Measurements from ENCODE around the gene MFN1.
A peak's percentile ranks its signal among the peaks of the same experiment; 100 is the strongest.

The MFN1 gene

GRCh38 chr3:179332240-179332639 lies 15.3 kb upstream of the MFN1 start:
- Histone ChIP-seq H3K27ac (ENCODE audit: extremely low read depth, low read depth, low read length) (no peak overlapping the region), H3K36me3 (ENCODE audit: control insufficient read depth in 2 of 2, insufficient read depth in 1 of 2, low read length in 2 of 2) (peaks cover 43 to 93% of the 10 kb centered on the region in 2 experiments), H3K4me1 (ENCODE audit: control insufficient read depth, insufficient read depth, low read length) (no peaks in the 10 kb centered on the region), H3K9me3 (ENCODE audit: control insufficient read depth, insufficient read depth, low read depth, low read length) (no peaks in the 10 kb centered on the region), H3K4me3 (ENCODE audit: low read depth, low read length) (no peak overlapping the region)
- ChIA-PET POLR2A (no interaction called here), CTCF (no interaction called here)
- TF ChIP-seq ZNF121 (tag by site-specific recombination; IDR thresholded peaks at IDR 0.05) = peak; percentile 61; the same call in 1 of the 2 replicates
- no peak for TF ChIP-seq ZNF791 (tag by site-specific recombination; IDR thresholded peaks at IDR 0.05)

- ChIA-PET POLR2A (no interaction called here), CTCF (no interaction called here)
- Histone ChIP-seq H3K4me1 (ENCODE audit: control insufficient read depth, insufficient read depth, low read length) (no peaks in the 10 kb centered on the region), H3K36me3 (ENCODE audit: control insufficient read depth in 2 of 2, insufficient read depth in 1 of 2, low read length in 2 of 2) (peaks cover 41 to 87% of the 10 kb centered on the region in 2 experiments), H3K4me3 (ENCODE audit: low read depth, low read length) (no peak overlapping the region), H3K27ac (ENCODE audit: extremely low read depth, low read depth, low read length) (no peak overlapping the region), H3K9me3 (ENCODE audit: control insufficient read depth, insufficient read depth, low read depth, low read length) (no peaks in the 10 kb centered on the region)
- no peak for TF ChIP-seq HOXC10 (CRISPR knock-in tag; IDR thresholded peaks at IDR 0.05)
- TF ChIP-seq KLF8 (tag by site-specific recombination; IDR thresholded peaks at IDR 0.05) = no peak
- no peak for TF ChIP-seq ZBTB7A (tag by site-specific recombination; IDR thresholded peaks at IDR 0.05; ENCODE audit: low read depth)
- no peak for TF ChIP-seq TSHZ1 (tag by site-specific recombination; IDR thresholded peaks at IDR 0.05; ENCODE audit: borderline replicate concordance)
- TF ChIP-seq HIC1 (tag by site-specific recombination; IDR thresholded peaks at IDR 0.05) = no peak
- TF ChIP-seq ZNF221 (tag by site-specific recombination; IDR thresholded peaks at IDR 0.05; ENCODE audit: borderline replicate concordance) = no peak
- TF ChIP-seq ZNF600 (tag by site-specific recombination; IDR thresholded peaks at IDR 0.05) = no peak
- no peak for TF ChIP-seq PATZ1 (tag by site-specific recombination; IDR thresholded peaks at IDR 0.05)
- no peak for TF ChIP-seq GLI4 (tag by site-specific recombination; IDR thresholded peaks at IDR 0.05)
Measured at GRCh38 chr3:179333084-179333483, 14.4 kb upstream of the MFN1 start.

GRCh38 chr3:179336345-179336929 lies 11.1 kb upstream of the MFN1 start:
- no peak overlapping the region for H3K27ac ChIP-seq (ENCODE audit: extremely low read depth, low read depth, low read length)
- CTCF ChIA-PET = interaction anchor here (0.9 kb wide), 1 partner anchor 10 kb away, joined by 3 read pairs; no protein-coding TSS in a partner anchor
- POLR2A ChIA-PET = no interaction called here
- no peaks in the 10 kb centered on the region for H3K4me1 ChIP-seq (ENCODE audit: control insufficient read depth, insufficient read depth, low read length)
- no peaks in the 10 kb centered on the region for H3K9me3 ChIP-seq (ENCODE audit: control insufficient read depth, insufficient read depth, low read depth, low read length)
- peaks cover 23 to 61% of the 10 kb centered on the region in 2 experiments for H3K36me3 ChIP-seq (ENCODE audit: control insufficient read depth in 2 of 2, insufficient read depth in 1 of 2, low read length in 2 of 2)
- H3K4me3 ChIP-seq (ENCODE audit: low read depth, low read length) = no peak overlapping the region
- TF ChIP-seq ZNF18 (tag by site-specific recombination; IDR thresholded peaks at IDR 0.05) (no peak), ZNF26 (tag by site-specific recombination; IDR thresholded peaks at IDR 0.05) (no peak), MEIS1 (CRISPR knock-in tag; IDR thresholded peaks at IDR 0.05; ENCODE audit: borderline replicate concordance) (no peak), OVOL3 (tag by site-specific recombination; IDR thresholded peaks at IDR 0.05) (no peak), ZNF561 (tag by site-specific recombination; IDR thresholded peaks at IDR 0.05; ENCODE audit: borderline replicate concordance) (no peak)
